Measurements from ENCODE around the gene MYADML2. TPM values are rescaled to one million over a fixed set of nuclear protein-coding genes. Genes with fewer than 3 reads are reported as not detected.
A peak's percentile ranks its signal among the peaks of the same experiment; 100 is the strongest.

The MYADML2 gene
- total and polyA plus RNA-seq, 2 experiments from 2014 or later = 0.70 to 1.7 TPM

DNA sequence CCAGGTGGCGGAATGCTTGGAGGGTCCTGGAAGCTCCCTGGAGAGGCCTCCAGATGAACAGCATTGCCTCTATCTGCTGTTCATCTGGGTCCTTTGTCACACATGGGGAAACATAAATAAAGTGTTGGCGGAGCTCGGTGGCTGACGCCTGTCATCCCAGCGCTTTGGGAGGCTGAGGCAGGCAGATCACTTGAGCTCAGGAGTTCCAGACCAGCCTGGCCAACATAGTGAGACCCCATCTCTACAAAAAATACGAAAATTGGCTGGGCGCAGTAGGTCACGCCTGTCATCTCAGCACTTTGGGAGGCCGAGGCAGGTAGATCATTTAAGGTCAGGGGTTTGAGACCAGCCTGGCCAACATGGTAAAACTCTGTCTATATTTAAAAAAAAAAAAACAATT lies 2.2 kb downstream of the MYADML2 start (continued):
- TF ChIP-seq, protein P1, sequence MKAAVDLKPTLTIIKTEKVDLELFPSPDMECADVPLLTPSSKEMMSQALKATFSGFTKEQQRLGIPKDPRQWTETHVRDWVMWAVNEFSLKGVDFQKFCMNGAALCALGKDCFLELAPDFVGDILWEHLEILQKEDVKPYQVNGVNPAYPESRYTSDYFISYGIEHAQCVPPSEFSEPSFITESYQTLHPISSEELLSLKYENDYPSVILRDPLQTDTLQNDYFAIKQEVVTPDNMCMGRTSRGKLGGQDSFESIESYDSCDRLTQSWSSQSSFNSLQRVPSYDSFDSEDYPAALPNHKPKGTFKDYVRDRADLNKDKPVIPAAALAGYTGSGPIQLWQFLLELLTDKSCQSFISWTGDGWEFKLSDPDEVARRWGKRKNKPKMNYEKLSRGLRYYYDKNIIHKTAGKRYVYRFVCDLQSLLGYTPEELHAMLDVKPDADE (IDR thresholded peaks at IDR 0.05) = no peak
- TF ChIP-seq JUNB (IDR thresholded peaks at IDR 0.05; ENCODE audit: unreplicated experiment) = no peak
- TF ChIP-seq, protein P2, sequence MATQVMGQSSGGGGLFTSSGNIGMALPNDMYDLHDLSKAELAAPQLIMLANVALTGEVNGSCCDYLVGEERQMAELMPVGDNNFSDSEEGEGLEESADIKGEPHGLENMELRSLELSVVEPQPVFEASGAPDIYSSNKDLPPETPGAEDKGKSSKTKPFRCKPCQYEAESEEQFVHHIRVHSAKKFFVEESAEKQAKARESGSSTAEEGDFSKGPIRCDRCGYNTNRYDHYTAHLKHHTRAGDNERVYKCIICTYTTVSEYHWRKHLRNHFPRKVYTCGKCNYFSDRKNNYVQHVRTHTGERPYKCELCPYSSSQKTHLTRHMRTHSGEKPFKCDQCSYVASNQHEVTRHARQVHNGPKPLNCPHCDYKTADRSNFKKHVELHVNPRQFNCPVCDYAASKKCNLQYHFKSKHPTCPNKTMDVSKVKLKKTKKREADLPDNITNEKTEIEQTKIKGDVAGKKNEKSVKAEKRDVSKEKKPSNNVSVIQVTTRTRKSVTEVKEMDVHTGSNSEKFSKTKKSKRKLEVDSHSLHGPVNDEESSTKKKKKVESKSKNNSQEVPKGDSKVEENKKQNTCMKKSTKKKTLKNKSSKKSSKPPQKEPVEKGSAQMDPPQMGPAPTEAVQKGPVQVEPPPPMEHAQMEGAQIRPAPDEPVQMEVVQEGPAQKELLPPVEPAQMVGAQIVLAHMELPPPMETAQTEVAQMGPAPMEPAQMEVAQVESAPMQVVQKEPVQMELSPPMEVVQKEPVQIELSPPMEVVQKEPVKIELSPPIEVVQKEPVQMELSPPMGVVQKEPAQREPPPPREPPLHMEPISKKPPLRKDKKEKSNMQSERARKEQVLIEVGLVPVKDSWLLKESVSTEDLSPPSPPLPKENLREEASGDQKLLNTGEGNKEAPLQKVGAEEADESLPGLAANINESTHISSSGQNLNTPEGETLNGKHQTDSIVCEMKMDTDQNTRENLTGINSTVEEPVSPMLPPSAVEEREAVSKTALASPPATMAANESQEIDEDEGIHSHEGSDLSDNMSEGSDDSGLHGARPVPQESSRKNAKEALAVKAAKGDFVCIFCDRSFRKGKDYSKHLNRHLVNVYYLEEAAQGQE (IDR thresholded peaks at IDR 0.05; ENCODE audit: unreplicated experiment) = no peak

- Mint-ChIP-seq H3K36me3 (ENCODE audit: low read depth) (peaks cover 2% of the 10 kb centered on the region; the same call in 1 of the 3 replicates), H3K9me3 (no peaks in the 10 kb centered on the region; the same call in 2 of the 3 replicates), H3K4me1 (peaks cover 17% of the 10 kb centered on the region), H3K27ac (no peak overlapping the region), H3K4me3 (peak overlapping the region; percentile 50), H3K27me3 (ENCODE audit: insufficient read depth, low read depth, poor library complexity) (peaks cover 31% of the 10 kb centered on the region)
- Histone ChIP-seq H3K36me3 (ENCODE audit: insufficient read depth) (no peaks in the 10 kb centered on the region), H3K79me2 (replicated peaks; ENCODE audit: insufficient read depth) (no peaks in the 10 kb centered on the region), H3K9me2 (ENCODE audit: insufficient read depth) (no peaks in the 10 kb centered on the region), H3F3A (replicated peaks; ENCODE audit: low read depth) (peaks cover 10% of the 10 kb centered on the region; the same call in 1 of the 2 replicates), H3K27me3 (ENCODE audit: insufficient read depth) (peaks cover 4% of the 10 kb centered on the region; the same call in 1 of the 2 replicates), H3K4me2 (peak overlapping the region; percentile 74), H3K27ac (ENCODE audit: low read depth) (no peak overlapping the region), H2AFZ (peak overlapping the region; percentile 83), H3K4me3 (peak overlapping the region; percentile 40), H4K20me1 (replicated peaks; ENCODE audit: insufficient read depth) (no peaks in the 10 kb centered on the region), H3K4me1 (ENCODE audit: insufficient read depth) (peaks cover 15% of the 10 kb centered on the region)
- TF ChIP-seq ZNF331 (CRISPR knock-in tag; IDR thresholded peaks at IDR 0.05; ENCODE audit: low read depth) = no peak
- TF ChIP-seq EZH2phosphoT487 (IDR thresholded peaks at IDR 0.05; ENCODE audit: unreplicated experiment) = no peak
- TF ChIP-seq EZH2 (IDR thresholded peaks at IDR 0.05; ENCODE audit: low read depth, unreplicated experiment) = no peak
- TF ChIP-seq STAT1 (IDR thresholded peaks at IDR 0.05; ENCODE audit: unreplicated experiment) = no peak
- DNase-seq (ENCODE audit: low spot score) (no peak), ATAC-seq (peak; percentile 11)
These were observed 4.9 kb downstream of the MYADML2 start for GRCh38 chr17:81942167-81942553.

DNA sequence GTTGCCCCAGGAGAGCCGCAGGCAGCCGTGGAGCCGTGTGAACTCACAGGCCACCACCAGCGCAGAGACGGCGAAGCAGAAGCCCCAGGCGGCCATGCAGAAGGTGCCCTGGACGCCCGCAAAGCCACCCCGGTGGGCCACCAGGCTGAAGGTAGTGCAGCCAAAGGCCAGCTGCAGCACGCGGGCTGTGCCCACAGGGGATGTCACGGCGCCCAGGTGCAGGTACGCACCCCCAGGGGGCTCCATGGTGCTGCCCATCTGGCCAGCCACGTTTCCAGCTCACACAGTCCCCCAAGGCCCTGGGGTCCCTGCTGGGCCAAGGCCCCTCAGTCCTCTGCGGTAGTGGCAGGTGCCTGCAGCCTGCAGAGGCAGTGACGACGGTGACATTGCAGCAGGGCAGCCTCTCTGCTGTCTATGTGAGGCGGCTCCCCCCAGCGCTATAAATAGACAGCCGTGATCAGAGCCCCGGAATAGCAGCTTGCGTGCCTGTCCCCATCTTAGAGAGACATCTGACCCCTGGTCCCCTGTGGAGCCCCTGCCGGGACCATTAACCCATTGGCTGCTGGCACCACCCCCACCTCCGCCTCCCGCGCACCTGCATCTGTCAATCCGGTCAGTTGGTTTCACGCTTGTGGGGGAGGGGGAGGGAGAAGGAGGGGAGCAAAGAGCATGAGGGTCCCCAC lies 5.4 kb downstream of the MYADML2 start:
- no peaks in the 10 kb centered on the region for H3K36me3 ChIP-seq (ENCODE audit: insufficient read depth)
- H3K27ac Mint-ChIP-seq = no peak overlapping the region
- no peak overlapping the region for H3K27ac ChIP-seq (ENCODE audit: low read depth)
- DNase-seq (ENCODE audit: low spot score) = peak; percentile 75
- peak; percentile 28 for ATAC-seq
- H3F3A ChIP-seq (replicated peaks; ENCODE audit: low read depth) = peaks cover 10% of the 10 kb centered on the region; the same call in 1 of the 2 replicates
- H3K9me2 ChIP-seq (ENCODE audit: insufficient read depth) = no peaks in the 10 kb centered on the region
- peaks cover 4% of the 10 kb centered on the region; the same call in 1 of the 2 replicates for H3K27me3 ChIP-seq (ENCODE audit: insufficient read depth)
- H3K4me3 ChIP-seq = peak overlapping the region; percentile 40
- H2AFZ ChIP-seq = peak overlapping the region; percentile 83
- peaks cover 3% of the 10 kb centered on the region; the same call in 1 of the 2 replicates for H3K79me2 ChIP-seq (replicated peaks; ENCODE audit: insufficient read depth)
- no peaks in the 10 kb centered on the region for H3K9me3 Mint-ChIP-seq
- H3K4me3 Mint-ChIP-seq = peak overlapping the region; percentile 52
- H3K4me1 Mint-ChIP-seq = peaks cover 15% of the 10 kb centered on the region
- H4K20me1 ChIP-seq (replicated peaks; ENCODE audit: insufficient read depth) = no peaks in the 10 kb centered on the region
- peaks cover 15% of the 10 kb centered on the region for H3K4me1 ChIP-seq (ENCODE audit: insufficient read depth)
- peak overlapping the region; percentile 74 for H3K4me2 ChIP-seq
- peaks cover 31% of the 10 kb centered on the region for H3K27me3 Mint-ChIP-seq (ENCODE audit: insufficient read depth, low read depth, poor library complexity)
- peaks cover 2% of the 10 kb centered on the region; the same call in 1 of the 3 replicates for H3K36me3 Mint-ChIP-seq (ENCODE audit: low read depth)
- TF ChIP-seq ZNF462 (CRISPR knock-in tag; IDR thresholded peaks at IDR 0.05) = no peak

Measured in GM23338 (cell line).